ENCODE measurements around the gene SPRYD7. TPM values are rescaled to one million over a fixed set of nuclear protein-coding genes. Genes with fewer than 3 reads are reported as not detected.

The SPRYD7 gene

DNA sequence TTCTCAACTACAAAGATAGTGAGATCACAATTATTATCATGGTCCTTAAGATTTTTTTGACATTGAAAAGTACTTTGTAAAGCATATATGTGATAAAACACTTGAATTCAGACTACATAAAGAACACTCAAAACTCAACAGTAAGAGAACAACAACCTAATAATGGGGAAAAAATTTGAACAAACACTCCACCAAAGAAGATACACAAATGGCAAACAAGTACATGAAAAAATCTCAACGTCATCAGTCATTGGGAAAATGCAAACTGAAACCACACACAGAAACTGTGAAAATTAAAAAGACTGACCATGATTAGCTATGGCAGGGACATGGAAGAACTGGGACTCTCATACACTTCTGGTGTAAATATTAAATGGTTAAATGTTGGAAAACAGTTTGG, 70.9 kb downstream of the SPRYD7 start:
- Histone ChIP-seq H4K91ac (ENCODE audit: low read depth, low read length, poor library complexity) (no peak overlapping the region), H3K4me1 (ENCODE audit: control insufficient read depth in 2 of 2, insufficient read depth in 1 of 2, low read depth in 1 of 2, low read length in 2 of 2) (no peaks in the 10 kb centered on the region), H3K27me3 (ENCODE audit: control insufficient read depth in 3 of 3, insufficient read depth in 3 of 3, low read depth in 1 of 3, low read length in 3 of 3) (no peaks in the 10 kb centered on the region), H2BK5ac (ENCODE audit: low read length) (no peak overlapping the region), H3K4me2 (ENCODE audit: insufficient read depth, low read length, poor library complexity, severe bottlenecking) (no peak overlapping the region), H2BK120ac (ENCODE audit: low read depth, low read length) (no peak overlapping the region), H2AK5ac (ENCODE audit: low read depth, low read length) (no peak overlapping the region), H2BK12ac (ENCODE audit: low read length) (no peak overlapping the region), H3K14ac (ENCODE audit: low read length) (no peak overlapping the region), H3K27ac (replicated peaks; ENCODE audit: low read length) (no peak overlapping the region), H3K4ac (ENCODE audit: low read length) (no peak overlapping the region), H3K23ac (ENCODE audit: low read depth, low read length, poor library complexity) (no peak overlapping the region), H3K4me3 (ENCODE audit: low read length in 2 of 2) (no peak overlapping the region), H3K36me3 (replicated peaks in 1 of 2; ENCODE audit: control insufficient read depth in 2 of 2, insufficient read depth in 2 of 2, low read length in 2 of 2) (no peaks in the 10 kb centered on the region), H2AFZ (ENCODE audit: low read length) (no peak overlapping the region), H3K9me3 (replicated peaks in 1 of 2; ENCODE audit: control insufficient read depth in 2 of 2, insufficient read depth in 1 of 2, low read depth in 1 of 2, low read length in 2 of 2) (peaks cover 0 to 3% of the 10 kb centered on the region in 2 donors), H2BK15ac (ENCODE audit: low read length) (no peak overlapping the region), H3K9ac (ENCODE audit: low read depth, low read length, poor library complexity) (no peak overlapping the region), H3K79me1 (ENCODE audit: low read depth, low read length) (no peaks in the 10 kb centered on the region), H4K8ac (ENCODE audit: low read depth, low read length) (no peak overlapping the region), H3K18ac (ENCODE audit: low read length) (no peak overlapping the region)
- no peak for DNase-seq (ENCODE audit: low spot score)
- no CpG with 5 or more reads among the region's 1 CpG for WGBS, 2 donors (ENCODE audit: extremely low coverage in 2 of 2, insufficient read length in 2 of 2, insufficient replicate concordance in 1 of 2)

DNA sequence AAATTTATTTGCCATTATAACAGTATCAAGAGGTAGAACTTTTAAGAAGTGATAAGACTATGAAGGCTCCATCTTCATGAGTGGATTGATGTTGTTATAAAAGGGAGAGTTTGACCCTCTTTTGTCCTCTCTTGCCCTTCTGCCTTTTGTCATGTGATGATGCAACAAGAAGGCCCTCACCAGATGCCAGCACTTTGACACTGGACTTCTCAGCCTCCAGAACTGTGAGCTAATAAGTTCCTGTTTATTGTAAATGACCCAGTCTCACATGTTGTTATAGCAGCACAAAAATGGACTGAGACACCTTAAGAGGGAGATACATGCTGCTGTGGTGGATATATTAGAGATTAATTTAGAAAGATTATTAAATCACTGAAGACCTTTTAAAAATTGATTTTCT, 71.6 kb downstream of the SPRYD7 start:
- no peaks in the 10 kb centered on the region for H3K4me1 ChIP-seq (ENCODE audit: control insufficient read depth in 2 of 2, insufficient read depth in 1 of 2, low read depth in 1 of 2, low read length in 2 of 2)
- no peak overlapping the region for H2AFZ ChIP-seq (ENCODE audit: low read length)
- H3K4ac ChIP-seq (ENCODE audit: low read length) = no peak overlapping the region
- H4K91ac ChIP-seq (ENCODE audit: low read depth, low read length, poor library complexity) = no peak overlapping the region
- no peak for DNase-seq (ENCODE audit: low spot score)
- H3K27me3 ChIP-seq (ENCODE audit: control insufficient read depth in 3 of 3, insufficient read depth in 3 of 3, low read depth in 1 of 3, low read length in 3 of 3) = no peaks in the 10 kb centered on the region
- no peak overlapping the region for H2BK15ac ChIP-seq (ENCODE audit: low read length)
- no peak overlapping the region for H3K4me3 ChIP-seq (ENCODE audit: low read length in 2 of 2)
- H2BK120ac ChIP-seq (ENCODE audit: low read depth, low read length) = no peak overlapping the region
- no peak overlapping the region for H3K9ac ChIP-seq (ENCODE audit: low read depth, low read length, poor library complexity)
- no peaks in the 10 kb centered on the region for H3K36me3 ChIP-seq (replicated peaks in 1 of 2; ENCODE audit: control insufficient read depth in 2 of 2, insufficient read depth in 2 of 2, low read length in 2 of 2)
- H2AK5ac ChIP-seq (ENCODE audit: low read depth, low read length) = no peak overlapping the region
- H3K4me2 ChIP-seq (ENCODE audit: insufficient read depth, low read length, poor library complexity, severe bottlenecking) = no peak overlapping the region
- H3K14ac ChIP-seq (ENCODE audit: low read length) = no peak overlapping the region
- H3K23ac ChIP-seq (ENCODE audit: low read depth, low read length, poor library complexity) = no peak overlapping the region
- no peak overlapping the region for H3K18ac ChIP-seq (ENCODE audit: low read length)
- H2BK12ac ChIP-seq (ENCODE audit: low read length) = no peak overlapping the region
- no peaks in the 10 kb centered on the region for H3K79me1 ChIP-seq (ENCODE audit: low read depth, low read length)
- no peak overlapping the region for H3K27ac ChIP-seq (replicated peaks; ENCODE audit: low read length)
- no peak overlapping the region for H4K8ac ChIP-seq (ENCODE audit: low read depth, low read length)
- no peak overlapping the region for H2BK5ac ChIP-seq (ENCODE audit: low read length)
- H3K9me3 ChIP-seq (replicated peaks in 1 of 2; ENCODE audit: control insufficient read depth in 2 of 2, insufficient read depth in 1 of 2, low read depth in 1 of 2, low read length in 2 of 2) = peaks cover 0 to 3% of the 10 kb centered on the region in 2 donors

Small RNAs within 50 kb of the gene (small RNA-seq; reads per million reads assigned to genes)
- not detected for gene RNY4P30 (ENCODE audit: insufficient read depth)
- gene RNY4P9 (ENCODE audit: insufficient read depth) = not detected

Measured in neuronal stem cell (in vitro differentiated cells).